Measurements from ENCODE around the gene OCIAD2.
"Not testable (repeated sequence)": the region's sequence is repeated elsewhere in the genome, so short reads cannot be mapped to it uniquely, and the experiment has no call there.

Gene OCIAD2

GRCh38 chr4:48905363-48906015, 1.1 kb downstream of the OCIAD2 start:
- no peak for FAIRE-seq

GRCh38 chr4:48904541-48905142, 1.9 kb downstream of the OCIAD2 start:
- no peak for FAIRE-seq

GRCh38 chr4:48904101-48904500, 2.5 kb downstream of the OCIAD2 start:
- FAIRE-seq, result no peak

GRCh38 chr4:48902266-48902665, 4.3 kb downstream of the OCIAD2 start:
- no peak for FAIRE-seq

GRCh38 chr4:48901196-48901595, 5.4 kb downstream of the OCIAD2 start:
- FAIRE-seq, result no peak

GRCh38 chr4:48899950-48900349, 6.6 kb downstream of the OCIAD2 start:
- no peak for FAIRE-seq

- no peak for FAIRE-seq
Measured at GRCh38 chr4:48899432-48899749, 7.2 kb downstream of the OCIAD2 start.

- FAIRE-seq, result no peak
Measured at GRCh38 chr4:48898733-48899431, 7.7 kb downstream of the OCIAD2 start.

GRCh38 chr4:48896845-48897244, 9.7 kb downstream of the OCIAD2 start:
- FAIRE-seq, result no peak

GRCh38 chr4:48891028-48891619, 15.4 kb downstream of the OCIAD2 start:
- FAIRE-seq, result no peak

- not testable (repeated sequence) for FAIRE-seq
Measured at GRCh38 chr4:48889750-48890149, 16.8 kb downstream of the OCIAD2 start.

- not testable (repeated sequence) for FAIRE-seq
Measured at GRCh38 chr4:48881646-48882045, 24.9 kb downstream of the OCIAD2 start.

- FAIRE-seq, result no peak
Measured at GRCh38 chr4:48879561-48880442, 26.8 kb downstream of the OCIAD2 start.

GRCh38 chr4:48877827-48878535, 28.6 kb downstream of the OCIAD2 start:
- no peak for FAIRE-seq

GRCh38 chr4:48864696-48865095, 41.9 kb downstream of the OCIAD2 start:
- not testable (repeated sequence) for FAIRE-seq

- no peak for FAIRE-seq
Measured at GRCh38 chr4:48863728-48864127, 42.8 kb downstream of the OCIAD2 start.

GRCh38 chr4:48862661-48863060, 43.9 kb downstream of the OCIAD2 start:
- no peak for FAIRE-seq

- FAIRE-seq, result no peak
Measured at GRCh38 chr4:48862038-48862437, 44.5 kb downstream of the OCIAD2 start.

GRCh38 chr4:48858130-48858529, 48.4 kb downstream of the OCIAD2 start:
- no peak for FAIRE-seq

GRCh38 chr4:48854982-48855381, 51.6 kb downstream of the OCIAD2 start:
- no peak for FAIRE-seq

- no peak for FAIRE-seq
Measured at GRCh38 chr4:48854395-48854683, 52.2 kb downstream of the OCIAD2 start.

GRCh38 chr4:48853604-48854394, 52.8 kb downstream of the OCIAD2 start:
- no peak for FAIRE-seq
